Measurements from ENCODE around the gene MOSPD3.

MOSPD3 gene

GRCh38 chr7:100580466-100581283, 31.7 kb upstream of the MOSPD3 start:
- TF ChIP-seq SIN3A (IDR thresholded peaks at IDR 0.05; ENCODE audit: borderline replicate concordance, insufficient read depth, low read length) (no peak), FOXP2 (optimal IDR thresholded peaks at IDR 0.05; ENCODE audit: borderline replicate concordance, extremely low read depth, extremely low read length, insufficient read depth) (no peak), TAF1 (IDR thresholded peaks at IDR 0.05; ENCODE audit: borderline replicate concordance, insufficient read depth, low read length) (no peak)

- TF ChIP-seq FOXP2 (optimal IDR thresholded peaks at IDR 0.05; ENCODE audit: borderline replicate concordance, extremely low read depth, extremely low read length, insufficient read depth) (no peak), REST (IDR thresholded peaks at IDR 0.05; ENCODE audit: insufficient read depth in 1 of 2, low read depth in 2 of 2, low read length in 2 of 2) (no peak), POLR2AphosphoS5 (IDR thresholded peaks at IDR 0.05; ENCODE audit: low read depth, low read length) (no peak), SIN3A (IDR thresholded peaks at IDR 0.05; ENCODE audit: borderline replicate concordance, insufficient read depth, low read length) (no peak), TAF1 (IDR thresholded peaks at IDR 0.05; ENCODE audit: borderline replicate concordance, insufficient read depth, low read length) (no peak)
Observed at GRCh38 chr7:100582041-100582579, 30.2 kb upstream of the MOSPD3 start.

- TF ChIP-seq REST (IDR thresholded peaks at IDR 0.05; ENCODE audit: insufficient read depth in 1 of 2, low read depth in 2 of 2, low read length in 2 of 2) (no peak), POLR2AphosphoS5 (IDR thresholded peaks at IDR 0.05; ENCODE audit: low read depth, low read length) (no peak), FOXP2 (optimal IDR thresholded peaks at IDR 0.05; ENCODE audit: borderline replicate concordance, extremely low read depth, extremely low read length, insufficient read depth) (no peak), SIN3A (IDR thresholded peaks at IDR 0.05; ENCODE audit: borderline replicate concordance, insufficient read depth, low read length) (no peak)
Observed at GRCh38 chr7:100582650-100583049, 29.7 kb upstream of the MOSPD3 start.

- TF ChIP-seq FOXP2 (optimal IDR thresholded peaks at IDR 0.05; ENCODE audit: borderline replicate concordance, extremely low read depth, extremely low read length, insufficient read depth) (no peak), SIN3A (IDR thresholded peaks at IDR 0.05; ENCODE audit: borderline replicate concordance, insufficient read depth, low read length) (no peak), POLR2AphosphoS5 (IDR thresholded peaks at IDR 0.05; ENCODE audit: low read depth, low read length) (no peak), REST (IDR thresholded peaks at IDR 0.05; ENCODE audit: insufficient read depth in 1 of 2, low read depth in 2 of 2, low read length in 2 of 2) (no peak), TAF1 (IDR thresholded peaks at IDR 0.05; ENCODE audit: borderline replicate concordance, insufficient read depth, low read length) (no peak)
Observed at GRCh38 chr7:100583132-100584053, 28.9 kb upstream of the MOSPD3 start.

- TF ChIP-seq TAF1 (IDR thresholded peaks at IDR 0.05; ENCODE audit: borderline replicate concordance, insufficient read depth, low read length) (no peak), FOXP2 (optimal IDR thresholded peaks at IDR 0.05; ENCODE audit: borderline replicate concordance, extremely low read depth, extremely low read length, insufficient read depth) (no peak), SIN3A (IDR thresholded peaks at IDR 0.05; ENCODE audit: borderline replicate concordance, insufficient read depth, low read length) (no peak), POLR2AphosphoS5 (IDR thresholded peaks at IDR 0.05; ENCODE audit: low read depth, low read length) (no peak), REST (IDR thresholded peaks at IDR 0.05; ENCODE audit: insufficient read depth in 1 of 2, low read depth in 2 of 2, low read length in 2 of 2) (no peak)
Observed at GRCh38 chr7:100584054-100584682, 28.2 kb upstream of the MOSPD3 start.

Data from PFSK-1 (cell line).